ENCODE measurements around the gene TIGD2.
A peak's percentile ranks its signal among the peaks of the same experiment; 100 is the strongest.

TIGD2 gene

GRCh38 chr4:89164400-89164799 is 53.1 kb downstream of the TIGD2 start:
- H3F3A ChIP-seq (ENCODE audit: low read depth) = no peaks in the 10 kb centered on the region
- no peaks in the 10 kb centered on the region for H3K9me2 ChIP-seq (replicated peaks; ENCODE audit: low read depth, low read length)
- no peak overlapping the region for H3K9ac ChIP-seq (ENCODE audit: low read depth, low read length, poor library complexity, severe bottlenecking)
- no peaks in the 10 kb centered on the region for H3K9me3 ChIP-seq (ENCODE audit: insufficient read depth, low read depth, low read length)
- H4K20me1 ChIP-seq (ENCODE audit: insufficient read depth, low read length, poor library complexity, severe bottlenecking) = no peaks in the 10 kb centered on the region
- no peaks in the 10 kb centered on the region for H3K4me1 ChIP-seq (ENCODE audit: insufficient read depth, low read length, poor library complexity, severe bottlenecking)
- no peak overlapping the region for H2AFZ ChIP-seq (ENCODE audit: low read length)
- TF ChIP-seq EZH2phosphoT487 (IDR thresholded peaks at IDR 0.05; ENCODE audit: borderline replicate concordance) (no peak), CTCF (conservative IDR thresholded peaks at IDR 0.05; ENCODE audit: low read length) (peak; percentile 51)
- no peak overlapping the region for H3K4me2 ChIP-seq (ENCODE audit: low read depth, low read length, poor library complexity, severe bottlenecking)
- no peaks in the 10 kb centered on the region for H3K79me2 ChIP-seq (ENCODE audit: insufficient read depth, low read length)
- no peak overlapping the region for H3K4me3 ChIP-seq (ENCODE audit: low read length, poor library complexity, severe bottlenecking)
- H3K27me3 ChIP-seq (ENCODE audit: insufficient read depth, low read length, poor library complexity, severe bottlenecking) = no peaks in the 10 kb centered on the region
- no peaks in the 10 kb centered on the region for H3K36me3 ChIP-seq (ENCODE audit: insufficient read depth, low read length)

Measured in Loucy (cell line).